ENCODE results near the gene TAF1A. TPM values are rescaled to one million over a fixed set of nuclear protein-coding genes. Genes with fewer than 3 reads are reported as not detected.
A peak's percentile ranks its signal among the peaks of the same experiment; 100 is the strongest.

Gene TAF1A
- total and polyA plus RNA-seq, 4 experiments from 2014 or later, result 3.1 to 17.8 (median 11.1) TPM

DNA sequence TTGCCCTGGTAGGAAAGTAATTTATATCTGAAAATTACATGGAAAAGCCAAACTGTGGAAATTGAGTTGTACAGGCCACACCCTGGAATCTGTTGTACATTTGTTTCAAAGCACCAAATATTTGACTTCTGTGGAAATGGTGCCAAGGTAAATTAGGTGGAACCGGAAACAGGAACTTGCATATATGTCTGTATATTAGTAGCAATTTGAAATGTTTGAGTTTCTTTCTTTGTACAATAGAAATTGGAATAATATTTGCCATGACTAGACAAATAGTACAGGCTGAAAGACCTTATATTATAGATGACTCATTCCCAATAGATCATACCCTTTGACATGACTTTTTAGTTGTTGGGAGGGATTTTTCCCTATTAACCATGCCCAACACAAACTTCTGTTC, 10.5 kb upstream of the TAF1A start:
- peaks cover 0 to 3% (median 0%) of the 10 kb centered on the region in 8 donors for H3K9me3 Mint-ChIP-seq
- no peaks in the 10 kb centered on the region for H3K4me1 ChIP-seq (ENCODE audit: insufficient read depth, low read length)
- ChIA-PET POLR2A (ENCODE audit: partially characterized antibody) (no interaction called here), CTCF (ENCODE audit: partially characterized antibody) (interaction anchor here (1.4 kb wide), 1 partner anchor 9 kb away, joined by 4 read pairs; no protein-coding TSS in a partner anchor)
- intact Hi-C loops (cut with micrococcal nuclease), result no loop called here
- H3K27ac Mint-ChIP-seq, result no peak overlapping the region
- no peak overlapping the region for H3K4me3 ChIP-seq (ENCODE audit: low read length in 2 of 2)
- no peaks in the 10 kb centered on the region for H3K4me1 Mint-ChIP-seq
- H3K27me3 ChIP-seq (ENCODE audit: insufficient read depth, low read length), result no peaks in the 10 kb centered on the region
- no peaks in the 10 kb centered on the region for H3K9me3 ChIP-seq (ENCODE audit: control insufficient read depth in 1 of 2, low read length in 2 of 2)
- no peaks in the 10 kb centered on the region for H3K36me3 ChIP-seq (ENCODE audit: insufficient read depth, low read length)
- no peak for DNase-seq
- H3K27me3 Mint-ChIP-seq, result peaks cover 2 to 5% of the 10 kb centered on the region in 2 donors
- H3K36me3 Mint-ChIP-seq, result no peaks in the 10 kb centered on the region
- no peak overlapping the region for H3K27ac ChIP-seq (ENCODE audit: low read depth, low read length)
- H3K4me3 Mint-ChIP-seq, result no peak overlapping the region

DNA sequence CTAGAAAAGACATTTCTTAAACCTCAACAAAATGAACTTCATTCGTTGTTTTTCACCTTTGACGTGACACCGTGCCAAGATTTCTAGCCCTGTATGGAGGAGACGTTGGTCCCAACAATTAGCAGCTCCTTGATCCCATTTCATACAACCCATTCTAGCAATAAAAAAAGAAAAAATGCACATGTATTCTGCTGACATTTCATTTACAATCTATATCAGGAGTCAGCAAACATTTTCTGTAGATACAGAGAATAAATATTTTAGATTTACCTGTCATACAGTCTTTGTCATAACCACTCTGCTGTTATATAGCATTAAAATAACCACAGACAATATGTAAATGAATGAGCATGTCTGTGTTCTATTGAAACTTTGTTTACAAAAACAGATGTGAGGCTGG, 7.0 kb upstream of the TAF1A start:
- peaks cover 1 to 4% of the 10 kb centered on the region in 2 donors for H3K27me3 Mint-ChIP-seq
- POLR2A ChIA-PET (ENCODE audit: partially characterized antibody), result no interaction called here

DNA sequence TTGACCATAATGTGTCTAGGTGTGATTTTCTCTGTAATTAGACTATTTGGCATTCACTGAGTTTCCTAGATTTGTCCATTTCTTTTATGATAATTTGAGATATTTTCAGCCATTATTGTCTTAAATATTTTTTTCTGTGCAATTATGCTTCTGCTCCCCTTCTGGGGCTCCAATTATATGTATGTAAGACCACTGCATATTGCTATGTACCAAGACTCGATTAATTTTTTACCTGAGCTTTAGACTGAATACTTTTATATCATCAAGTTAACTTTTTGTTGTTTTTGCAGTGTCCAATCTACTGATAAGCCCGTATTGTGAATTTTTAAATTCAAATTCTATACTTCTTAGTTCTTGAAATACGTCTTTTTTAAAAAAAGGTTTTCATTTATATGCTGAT, 5.1 kb upstream of the TAF1A start:
- Mint-ChIP-seq H3K4me3 (no peak overlapping the region), H3K36me3 (peaks cover 0 to 4% of the 10 kb centered on the region in 2 donors), H3K4me1 (peaks cover 7 to 14% (median 11%) of the 10 kb centered on the region in 4 donors), H3K27me3 (peaks cover 0 to 1% of the 10 kb centered on the region in 2 donors), H3K9me3 (peaks cover 0 to 4% (median 0%) of the 10 kb centered on the region in 8 donors), H3K27ac (no peak overlapping the region)
- H3K4me1 ChIP-seq (ENCODE audit: insufficient read depth, low read length), result peaks cover 10% of the 10 kb centered on the region
- H3K9me3 ChIP-seq (ENCODE audit: control insufficient read depth in 1 of 2, low read length in 2 of 2), result no peaks in the 10 kb centered on the region
- no peak for DNase-seq
- H3K36me3 ChIP-seq (ENCODE audit: insufficient read depth, low read length), result no peaks in the 10 kb centered on the region
- intact Hi-C loops (cut with micrococcal nuclease), result no loop called here
- ChIA-PET POLR2A (ENCODE audit: partially characterized antibody) (no interaction called here), CTCF (ENCODE audit: partially characterized antibody) (interaction anchor here (0.8 to 1.5 kb wide), 2 partner anchors 39 to 41 kb away, joined by 3 to 5 read pairs; no protein-coding TSS in a partner anchor)
- no peak overlapping the region for H3K4me3 ChIP-seq (ENCODE audit: low read length in 2 of 2)
- no peaks in the 10 kb centered on the region for H3K27me3 ChIP-seq (ENCODE audit: insufficient read depth, low read length)
- no peak overlapping the region for H3K27ac ChIP-seq (ENCODE audit: low read depth, low read length)

More for the DNA sequence above, 7.0 kb upstream of the TAF1A start:
- CTCF ChIA-PET (ENCODE audit: partially characterized antibody), result no interaction called here
- Histone ChIP-seq H3K4me3 (ENCODE audit: low read length in 2 of 2) (no peak overlapping the region), H3K9me3 (ENCODE audit: control insufficient read depth in 1 of 2, low read length in 2 of 2) (no peaks in the 10 kb centered on the region), H3K27me3 (ENCODE audit: insufficient read depth, low read length) (no peaks in the 10 kb centered on the region), H3K4me1 (ENCODE audit: insufficient read depth, low read length) (no peaks in the 10 kb centered on the region), H3K27ac (ENCODE audit: low read depth, low read length) (no peak overlapping the region), H3K36me3 (ENCODE audit: insufficient read depth, low read length) (no peaks in the 10 kb centered on the region)
- Mint-ChIP-seq H3K27ac (no peak overlapping the region), H3K4me3 (no peak overlapping the region), H3K9me3 (peaks cover 0 to 4% (median 0%) of the 10 kb centered on the region in 8 donors), H3K36me3 (no peaks in the 10 kb centered on the region), H3K4me1 (no peaks in the 10 kb centered on the region)
- intact Hi-C loops (cut with micrococcal nuclease), result no loop called here
- DNase-seq, result no peak

DNA sequence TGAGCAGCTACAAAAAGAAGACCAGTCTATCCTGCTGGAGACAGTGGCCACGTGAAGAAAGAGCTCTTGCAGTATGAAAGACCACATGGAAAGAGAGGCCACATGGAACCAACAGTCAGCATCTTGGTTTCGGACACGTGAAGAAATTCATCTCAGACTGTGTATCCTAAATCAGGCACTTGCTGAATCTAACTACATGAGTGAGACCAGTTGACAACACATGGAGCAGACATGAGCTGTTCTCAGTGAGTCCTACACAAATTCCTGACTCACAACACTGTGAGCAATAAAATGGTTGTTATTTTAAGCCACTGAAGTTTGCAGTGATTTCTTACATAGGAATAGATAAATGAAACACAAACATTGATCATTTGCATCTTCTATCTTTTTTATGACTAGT, 2.4 kb upstream of the TAF1A start:
- peaks cover 22 to 39% (median 30%) of the 10 kb centered on the region in 4 donors for H3K4me1 Mint-ChIP-seq
- Histone ChIP-seq H3K4me3 (ENCODE audit: low read length in 2 of 2) (no peak overlapping the region), H3K36me3 (ENCODE audit: insufficient read depth, low read length) (peaks cover under 1% of the 10 kb centered on the region), H3K9me3 (ENCODE audit: control insufficient read depth in 1 of 2, low read length in 2 of 2) (no peaks in the 10 kb centered on the region), H3K27me3 (ENCODE audit: insufficient read depth, low read length) (no peaks in the 10 kb centered on the region), H3K4me1 (ENCODE audit: insufficient read depth, low read length) (peaks cover 27% of the 10 kb centered on the region), H3K27ac (ENCODE audit: low read depth, low read length) (no peak overlapping the region)
- H3K36me3 Mint-ChIP-seq, result peaks cover 2 to 18% of the 10 kb centered on the region in 2 donors
- ChIA-PET POLR2A (ENCODE audit: partially characterized antibody) (no interaction called here), CTCF (ENCODE audit: partially characterized antibody) (no interaction called here)
- no peaks in the 10 kb centered on the region for H3K27me3 Mint-ChIP-seq
- peak overlapping the region in 1 of 8 donors; percentile 43 for H3K4me3 Mint-ChIP-seq
- no peak for DNase-seq
- H3K9me3 Mint-ChIP-seq, result peaks cover 0 to 4% (median 0%) of the 10 kb centered on the region in 8 donors
- intact Hi-C loops (cut with micrococcal nuclease), result no loop called here
- H3K27ac Mint-ChIP-seq, result no peak overlapping the region

DNA sequence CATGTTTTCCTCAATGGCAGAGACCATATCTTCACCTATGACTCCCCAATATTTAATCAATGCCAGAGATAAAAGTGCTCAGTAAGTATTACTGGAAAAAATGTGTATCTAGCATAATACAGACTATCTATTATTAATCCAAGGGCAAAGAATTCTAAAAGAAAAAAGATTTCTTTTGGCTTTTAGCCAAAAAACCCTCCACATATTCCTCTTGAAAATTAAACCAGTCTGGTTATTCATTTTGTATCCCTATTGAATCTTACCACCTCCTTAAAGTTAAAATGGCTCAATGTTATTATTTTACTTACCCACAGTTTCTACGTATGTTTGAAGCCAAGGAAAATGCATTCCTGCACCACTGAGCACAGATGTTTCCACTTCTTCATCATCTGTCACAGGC, 1.6 kb downstream of the TAF1A start:
- Mint-ChIP-seq H3K4me3 (peak overlapping the region in 4 of 8 donors; percentile 32 to 65 (median 43)), H3K36me3 (peaks cover 28 to 47% of the 10 kb centered on the region in 2 donors), H3K27me3 (no peaks in the 10 kb centered on the region), H3K4me1 (peaks cover 32 to 55% (median 43%) of the 10 kb centered on the region in 4 donors), H3K27ac (peak overlapping the region in 5 of 7 donors; percentile 46 to 99 (median 59)), H3K9me3 (no peaks in the 10 kb centered on the region)
- no peaks in the 10 kb centered on the region for H3K9me3 ChIP-seq (ENCODE audit: control insufficient read depth in 1 of 2, low read length in 2 of 2)
- no peaks in the 10 kb centered on the region for H3K27me3 ChIP-seq (ENCODE audit: insufficient read depth, low read length)
- intact Hi-C loops (cut with micrococcal nuclease), result no loop called here
- H3K4me3 ChIP-seq (ENCODE audit: low read length in 2 of 2), result no peak overlapping the region
- no peak for DNase-seq
- H3K27ac ChIP-seq (ENCODE audit: low read depth, low read length), result no peak overlapping the region
- ChIA-PET CTCF (ENCODE audit: partially characterized antibody) (no interaction called here), POLR2A (ENCODE audit: partially characterized antibody) (no interaction called here)
- H3K36me3 ChIP-seq (ENCODE audit: insufficient read depth, low read length), result peaks cover 8% of the 10 kb centered on the region
- peaks cover 27% of the 10 kb centered on the region for H3K4me1 ChIP-seq (ENCODE audit: insufficient read depth, low read length)

DNA sequence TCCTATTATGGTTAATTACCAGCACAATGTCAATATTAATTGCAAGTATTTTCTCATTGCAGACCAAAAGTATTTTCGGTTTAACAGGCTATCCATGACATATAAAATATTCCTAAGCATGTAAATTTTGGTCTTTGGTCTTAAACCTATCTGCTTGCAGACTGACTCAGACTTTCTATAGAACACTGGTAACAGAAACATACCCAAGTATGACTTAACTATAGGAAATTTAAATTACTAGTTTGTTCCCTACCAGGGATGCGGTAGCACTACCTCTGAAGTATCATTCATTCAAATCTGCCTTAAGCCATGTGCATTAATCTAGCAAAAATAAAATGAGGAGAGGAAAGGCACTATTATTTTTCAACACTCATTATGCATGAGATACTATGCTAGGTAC, 2.9 kb downstream of the TAF1A start:
- no peaks in the 10 kb centered on the region for H3K27me3 Mint-ChIP-seq
- CTCF ChIA-PET (ENCODE audit: partially characterized antibody), result no interaction called here
- intact Hi-C loops (cut with micrococcal nuclease), result no loop called here

DNA sequence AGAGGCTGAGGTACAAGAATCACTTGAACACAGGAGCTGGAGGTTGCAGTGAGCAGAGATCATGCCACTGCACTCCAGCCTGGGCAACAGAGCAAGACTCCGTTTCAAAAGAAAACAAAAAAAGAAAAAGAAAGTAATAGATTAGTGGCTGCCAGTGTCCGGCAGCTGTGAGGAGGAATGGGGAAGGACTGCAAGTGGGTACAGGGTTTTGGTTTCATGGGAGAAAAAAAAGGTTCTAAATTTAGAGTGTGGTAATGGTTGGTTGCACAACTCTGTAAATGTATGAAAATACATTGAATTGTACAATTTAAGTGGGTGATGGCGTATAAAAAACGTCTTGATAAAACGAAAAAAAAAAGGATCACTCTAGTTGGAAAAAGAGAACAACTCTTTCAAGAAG, 6.7 kb downstream of the TAF1A start:
- CTCF ChIA-PET (ENCODE audit: partially characterized antibody), result no interaction called here
- Mint-ChIP-seq H3K4me1 (peaks cover 14 to 32% (median 22%) of the 10 kb centered on the region in 4 donors), H3K36me3 (peaks cover 63 to 69% of the 10 kb centered on the region in 2 donors), H3K27ac (peak overlapping the region in 1 of 7 donors; percentile 6), H3K27me3 (no peaks in the 10 kb centered on the region), H3K4me3 (peak overlapping the region in 2 of 8 donors; percentile 27 to 39), H3K9me3 (no peaks in the 10 kb centered on the region)
- H3K36me3 ChIP-seq (ENCODE audit: insufficient read depth, low read length), result peaks cover 18% of the 10 kb centered on the region
- H3K9me3 ChIP-seq (ENCODE audit: control insufficient read depth in 1 of 2, low read length in 2 of 2), result no peaks in the 10 kb centered on the region
- no peak overlapping the region for H3K4me3 ChIP-seq (ENCODE audit: low read length in 2 of 2)
- no peaks in the 10 kb centered on the region for H3K27me3 ChIP-seq (ENCODE audit: insufficient read depth, low read length)
- H3K27ac ChIP-seq (ENCODE audit: low read depth, low read length), result no peak overlapping the region
- peaks cover 4% of the 10 kb centered on the region for H3K4me1 ChIP-seq (ENCODE audit: insufficient read depth, low read length)
- POLR2A ChIA-PET (ENCODE audit: partially characterized antibody), result no interaction called here
- DNase-seq, result no peak
- intact Hi-C loops (cut with micrococcal nuclease), result no loop called here

More for the DNA sequence above, 2.9 kb downstream of the TAF1A start:
- DNase-seq, result no peak
- Histone ChIP-seq H3K9me3 (ENCODE audit: control insufficient read depth in 1 of 2, low read length in 2 of 2) (no peaks in the 10 kb centered on the region), H3K36me3 (ENCODE audit: insufficient read depth, low read length) (peaks cover 18% of the 10 kb centered on the region), H3K27me3 (ENCODE audit: insufficient read depth, low read length) (no peaks in the 10 kb centered on the region), H3K4me3 (ENCODE audit: low read length in 2 of 2) (no peak overlapping the region), H3K4me1 (ENCODE audit: insufficient read depth, low read length) (peaks cover 27% of the 10 kb centered on the region), H3K27ac (ENCODE audit: low read depth, low read length) (no peak overlapping the region)
- Mint-ChIP-seq H3K36me3 (peaks cover 41 to 60% of the 10 kb centered on the region in 2 donors), H3K9me3 (no peaks in the 10 kb centered on the region), H3K4me3 (no peak overlapping the region), H3K4me1 (peaks cover 33 to 63% (median 43%) of the 10 kb centered on the region in 4 donors), H3K27ac (no peak overlapping the region)
- POLR2A ChIA-PET (ENCODE audit: partially characterized antibody), result no interaction called here

Data from CD4-positive, alpha-beta memory T cell (primary cell).